Stimulated activated CD8-positive, alpha-beta memory T cell treated with anti-CD3 and anti-CD28 coated beads, Interleukin-12 subunit alpha, Interleukin-12 subunit beta, amount 100 ng/mL, for 1 hour (primary cell): Measurements from ENCODE around the gene WRNIP1.

Experiments used
- DNase-seq: peaks from one replicate; pipeline ENCODE4 v3.0.0-alpha.2; 2020; ENCODE audit warnings: low read depth

WRNIP1 gene

DNA sequence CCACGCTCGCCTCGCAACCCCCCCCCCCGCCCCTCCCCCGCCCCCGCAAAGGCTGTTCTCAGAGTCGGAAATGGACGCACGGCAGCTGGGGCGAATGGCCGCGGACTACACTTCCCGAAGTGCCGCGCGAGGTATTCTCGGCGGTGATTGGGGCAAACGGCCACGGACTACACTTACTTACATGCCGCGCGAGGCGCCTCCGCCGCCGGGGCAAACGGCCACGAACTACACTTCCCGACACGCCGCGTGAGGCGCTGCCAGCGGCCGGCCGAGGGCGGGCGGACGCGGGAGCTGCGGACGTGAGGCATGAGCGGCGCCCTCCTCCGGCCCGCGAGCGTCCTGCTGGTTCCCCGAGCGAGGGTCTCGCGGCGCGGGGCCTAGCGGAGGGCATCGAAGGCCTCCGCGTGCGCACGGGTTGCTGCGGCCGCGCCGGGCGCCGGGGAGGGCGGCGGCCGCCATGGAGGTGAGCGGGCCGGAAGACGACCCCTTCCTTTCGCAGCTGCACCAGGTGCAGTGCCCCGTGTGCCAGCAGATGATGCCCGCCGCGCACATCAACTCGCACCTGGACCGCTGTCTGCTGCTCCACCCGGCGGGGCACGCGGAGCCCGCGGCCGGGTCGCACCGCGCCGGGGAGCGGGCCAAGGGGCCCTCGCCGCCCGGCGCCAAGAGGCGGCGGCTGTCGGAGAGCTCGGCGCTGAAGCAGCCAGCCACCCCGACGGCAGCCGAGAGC, at the start of gene WRNIP1:
TSS of gene WRNIP1 (plus strand) at position 228 of the 730 bp plus-strand sequence. CDS start at position 458, 230 bp downstream.
- peak; percentile 94 for DNase-seq

- no peak for DNase-seq
Observed at GRCh38 chr6:2715737-2716136, 49.5 kb upstream of the WRNIP1 start.

- no peak for DNase-seq
Observed at GRCh38 chr6:2716936-2717700, 48.1 kb upstream of the WRNIP1 start.

GRCh38 chr6:2718334-2719092, 46.7 kb upstream of the WRNIP1 start:
- DNase-seq = no peak

DNA sequence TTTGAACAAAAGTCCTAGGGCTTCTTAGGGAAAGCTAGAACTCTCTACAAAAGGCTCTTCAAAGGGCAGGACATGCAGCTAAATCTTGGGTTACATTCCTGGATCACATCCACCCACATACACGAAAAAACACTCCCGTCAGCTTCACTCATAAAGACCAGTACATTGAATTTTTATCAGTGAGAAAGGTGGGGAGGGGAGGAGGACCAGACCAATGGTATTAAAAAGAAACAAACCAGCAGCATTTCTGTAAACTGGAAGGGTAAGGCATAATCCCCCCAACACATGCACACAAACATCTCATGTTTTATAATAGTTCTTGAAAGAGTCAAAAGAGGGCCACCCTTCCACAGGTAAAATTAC, 46.1 kb upstream of the WRNIP1 start:
- no peak for DNase-seq

DNA sequence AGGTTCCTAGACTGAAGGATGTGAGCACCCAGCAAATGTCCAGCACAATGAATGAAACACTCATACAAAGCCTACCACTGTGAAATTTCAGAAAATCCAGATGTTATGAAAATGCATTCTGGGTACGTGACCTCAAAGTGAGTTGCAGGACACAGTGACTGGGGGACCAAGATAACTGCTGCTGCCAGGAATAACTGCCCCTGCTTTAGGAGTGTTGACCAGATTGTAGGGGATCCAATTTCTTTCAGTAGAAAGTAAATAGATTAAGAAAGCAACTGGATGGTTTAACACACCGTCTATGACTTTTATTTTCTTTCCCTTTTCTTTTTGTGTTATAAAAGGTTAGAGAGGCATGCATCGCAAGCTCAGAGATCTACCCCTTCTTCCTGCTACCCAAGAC, 44.0 kb upstream of the WRNIP1 start:
- no peak for DNase-seq

GRCh38 chr6:2725364-2725988, 39.7 kb upstream of the WRNIP1 start:
- DNase-seq = no peak

GRCh38 chr6:2725999-2726567, 39.1 kb upstream of the WRNIP1 start:
- no peak for DNase-seq

- DNase-seq = no peak
Observed at GRCh38 chr6:2729921-2730320, 35.3 kb upstream of the WRNIP1 start.

DNA sequence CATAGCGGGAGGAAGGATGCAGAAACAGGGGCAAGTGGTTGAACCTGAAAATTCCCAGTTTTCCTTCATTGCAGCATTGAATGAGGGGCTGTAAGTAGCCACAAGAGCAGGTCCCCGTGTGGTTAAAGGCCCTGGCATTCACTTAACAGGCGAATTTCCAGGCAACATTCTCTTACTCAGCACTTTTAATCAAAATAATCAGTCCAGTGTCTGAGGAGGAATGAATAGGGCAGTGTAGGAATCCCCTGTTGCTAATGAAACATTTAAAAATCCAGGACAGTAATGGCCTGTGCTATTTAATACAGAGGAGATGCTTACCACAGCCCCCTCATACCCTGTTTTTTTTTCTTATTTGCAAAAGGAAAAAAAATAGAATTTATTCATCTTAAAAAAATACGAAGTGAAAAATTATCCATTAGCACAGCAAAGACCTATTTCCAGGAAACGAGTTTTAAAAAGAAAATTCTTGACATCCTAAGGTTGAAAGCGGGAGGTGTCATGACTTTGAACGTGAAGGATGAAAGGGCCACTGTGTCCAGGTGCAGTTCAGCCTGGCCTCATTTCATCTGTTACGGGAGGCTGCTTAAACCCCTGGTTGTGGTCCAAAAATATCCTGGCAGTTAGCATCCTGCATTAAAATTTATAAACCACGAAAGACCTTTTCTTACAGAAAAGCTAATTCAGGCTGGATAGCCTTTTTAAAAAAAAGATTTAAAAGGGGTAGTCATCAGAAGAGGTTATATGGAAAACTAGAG, 34.7 kb upstream of the WRNIP1 start:
- no peak for DNase-seq

- no peak for DNase-seq
Observed at GRCh38 chr6:2731281-2731909, 33.8 kb upstream of the WRNIP1 start.

DNA sequence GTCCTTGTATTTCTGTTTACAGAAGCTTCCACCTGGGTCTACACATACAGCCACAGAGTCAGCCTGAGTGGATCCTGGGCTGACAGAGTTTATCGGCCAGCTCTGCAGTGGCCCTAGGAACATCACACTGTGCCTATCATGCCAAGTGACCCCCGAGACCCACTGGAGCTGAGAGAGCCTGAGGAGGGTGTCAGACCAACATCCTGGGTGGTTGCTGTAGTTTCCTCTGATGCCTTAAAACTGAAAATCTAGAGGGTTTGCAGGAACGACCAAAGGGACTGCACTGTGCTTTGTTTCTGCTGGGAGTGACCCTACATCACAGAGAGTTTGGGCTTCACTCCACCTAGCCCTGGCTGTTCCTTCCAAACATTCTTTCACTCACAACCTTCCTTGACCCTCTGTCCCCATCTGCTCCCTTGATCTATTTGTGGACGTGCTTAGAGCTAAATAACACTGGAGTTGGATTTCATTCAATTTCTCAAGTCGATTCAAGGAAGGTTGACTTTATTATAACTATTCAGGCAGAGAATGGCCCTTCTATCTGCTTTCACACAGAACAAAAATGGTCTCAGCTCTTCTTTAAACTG, 32.6 kb upstream of the WRNIP1 start:
- no peak for DNase-seq

DNA sequence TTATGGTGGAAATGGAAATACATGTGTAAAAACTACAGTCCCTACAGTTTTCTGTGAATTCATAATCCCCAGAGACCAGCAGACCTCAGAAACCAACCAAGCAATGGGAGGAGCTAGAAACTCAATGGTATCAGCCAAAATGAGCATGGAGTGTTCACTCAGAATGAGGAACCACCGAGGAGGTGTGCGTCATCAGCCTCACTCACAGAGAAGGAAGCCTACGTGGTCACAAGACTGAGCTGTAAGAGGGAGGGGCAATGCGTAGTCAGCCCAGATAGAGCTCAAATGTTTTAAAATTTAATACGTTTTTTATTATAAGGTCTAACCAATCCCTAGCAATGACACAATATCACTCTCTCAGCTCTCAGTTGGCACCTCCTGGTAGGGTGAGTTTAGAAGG, 31.9 kb upstream of the WRNIP1 start:
- no peak for DNase-seq

DNA sequence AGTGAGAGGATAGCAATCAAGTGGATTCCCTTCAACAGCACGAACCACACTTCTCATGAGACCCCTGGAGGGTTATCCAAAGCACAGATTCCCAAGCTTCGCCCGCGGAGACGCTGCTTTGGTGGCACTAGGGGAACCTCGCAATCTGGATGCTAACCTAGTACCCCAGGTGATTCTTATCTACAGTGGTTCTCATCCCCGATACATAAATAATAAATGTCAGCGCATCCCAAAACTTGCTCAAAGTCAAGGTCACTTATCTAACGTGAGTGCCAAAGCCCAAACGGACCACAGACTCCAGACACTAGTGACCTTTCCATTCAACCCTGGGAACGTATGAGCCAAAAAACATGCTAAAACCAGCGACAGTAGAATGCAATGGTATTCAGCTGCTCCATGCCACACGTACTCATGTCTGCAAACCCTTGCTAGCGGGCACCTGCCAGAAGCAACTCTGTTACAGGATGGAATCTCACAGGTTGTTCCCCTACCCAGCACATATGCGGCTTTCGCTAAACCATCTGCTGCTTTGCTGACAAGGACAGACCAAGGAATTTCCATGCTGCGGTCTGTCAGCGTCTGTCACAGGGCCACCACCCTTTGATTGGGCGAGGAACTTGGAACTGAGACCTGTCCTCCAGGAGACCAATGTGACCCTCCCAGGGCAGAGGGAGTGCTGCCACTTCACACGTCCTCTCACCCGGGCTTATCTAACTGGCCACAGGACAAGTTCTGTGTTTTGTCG, 31.3 kb upstream of the WRNIP1 start:
- no peak for DNase-seq

GRCh38 chr6:2734488-2735166, 30.6 kb upstream of the WRNIP1 start:
- DNase-seq = no peak

DNA sequence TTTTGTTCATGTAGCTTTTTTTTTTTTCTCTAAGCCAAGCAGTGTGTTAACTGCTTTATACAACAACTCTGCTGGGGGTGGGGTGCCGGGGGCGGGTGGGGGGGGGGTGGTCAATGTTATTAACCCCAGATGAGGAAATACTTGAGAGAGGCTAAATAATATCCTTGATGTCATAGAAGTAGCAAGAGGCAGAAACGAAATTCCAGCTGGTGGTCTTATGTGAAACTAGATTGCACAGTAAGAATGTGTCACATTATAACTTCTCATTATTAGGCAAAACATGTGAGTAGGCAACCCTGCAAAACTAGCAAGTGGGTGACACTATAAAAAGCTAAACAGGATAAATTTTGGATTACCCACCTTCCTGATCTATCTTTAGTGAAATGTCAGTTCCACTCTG, 27.3 kb upstream of the WRNIP1 start:
- no peak for DNase-seq

- DNase-seq = peak; percentile 17
Observed at GRCh38 chr6:2738373-2738979, 26.7 kb upstream of the WRNIP1 start.

DNA sequence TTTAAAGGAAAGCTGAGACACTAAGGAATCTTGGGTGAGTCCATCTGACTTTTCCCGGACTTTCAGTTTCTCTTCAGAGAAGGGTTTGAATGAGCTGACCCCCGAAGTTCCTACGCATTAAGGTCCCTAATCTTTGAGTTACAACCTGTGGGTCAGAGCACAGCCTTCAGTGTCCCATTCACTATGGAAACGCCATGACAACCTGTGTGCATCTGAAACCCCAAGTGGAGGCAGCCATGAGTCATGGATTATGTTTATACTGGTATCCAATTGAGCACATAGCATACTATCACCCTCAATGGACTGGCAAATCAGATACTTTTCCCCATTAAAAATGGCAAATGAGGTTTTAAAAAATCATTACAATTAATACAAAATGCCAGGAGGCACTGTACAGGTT, 25.9 kb upstream of the WRNIP1 start:
- DNase-seq = no peak

GRCh38 chr6:2740581-2740980, 24.6 kb upstream of the WRNIP1 start:
- DNase-seq = no peak
